ACC112 (cell line): Measurements from ENCODE around the gene KIAA0319L.

Experiments
- H2AFZ ChIP-seq: fragments of 200-600 bp; sonication (generic); one replicate; pipeline ENCODE4 v1.6.0; 2017; ENCODE audit warnings: antibody characterized with exemption, low read length; ENCODE audit not compliant: unreplicated experiment
- H3K27ac ChIP-seq: fragments of 200-600 bp; sonication (generic); 2 replicates; pipeline ENCODE4 v1.5.1; 2014; ENCODE audit warnings: low read depth, mild to moderate bottlenecking, antibody characterized with exemption, low read length, moderate library complexity
- H3K27me3 ChIP-seq: fragments of 200-600 bp; sonication (generic); 2 replicates; pipeline ENCODE4 v1.6.1; 2014; ENCODE audit warnings: mild to moderate bottlenecking, antibody characterized with exemption, low read length, moderate library complexity, mixed read lengths; ENCODE audit not compliant: insufficient read depth
- H3K36me3 ChIP-seq: fragments of 200-600 bp; sonication (generic); 2 replicates; pipeline ENCODE4 v1.6.1; 2016; ENCODE audit warnings: mild to moderate bottlenecking, antibody characterized with exemption, low read length, moderate library complexity, mixed read lengths; ENCODE audit not compliant: insufficient read depth
- H3K4me1 ChIP-seq: fragments of 200-600 bp; sonication (generic); one replicate; pipeline ENCODE4 v1.6.1; 2016; ENCODE audit warnings: low read length, mixed read lengths; ENCODE audit not compliant: insufficient read depth, unreplicated experiment, control insufficient read depth
- H3K4me3 ChIP-seq: fragments of 200-600 bp; sonication (generic); 2 replicates; pipeline ENCODE4 v1.5.1; 2014; ENCODE audit warnings: mild to moderate bottlenecking, low read depth, low read length
- H3K79me2 ChIP-seq: fragments of 200-600 bp; sonication (generic); one replicate; pipeline ENCODE4 v1.6.0; 2016; ENCODE audit warnings: low read length; ENCODE audit not compliant: control insufficient read depth, unreplicated experiment, insufficient read depth

The KIAA0319L gene

GRCh38 chr1:35506960-35507912, 50.0 kb downstream of the KIAA0319L start:
- H3K79me2 ChIP-seq: peaks cover 24% of the 10 kb centered on the region
- 0 out of 2 replicates have a peak, but pooled peaks cover 5% of the 10 kb centered on the region for H3K36me3 ChIP-seq
- H3K27me3 ChIP-seq: no peaks in the 10 kb centered on the region
- no peak overlapping the region for H3K27ac ChIP-seq
- no peak overlapping the region for H3K4me3 ChIP-seq
- H2AFZ ChIP-seq: no peak overlapping the region
- H3K4me1 ChIP-seq: peaks cover 27% of the 10 kb centered on the region

GRCh38 chr1:35505911-35506798, 51.0 kb downstream of the KIAA0319L start:
- Histone ChIP-seq H3K27me3 (no peaks in the 10 kb centered on the region), H3K4me1 (peaks cover 27% of the 10 kb centered on the region), H3K36me3 (0 out of 2 replicates have a peak, but pooled peaks cover 5% of the 10 kb centered on the region), H2AFZ (no peak overlapping the region), H3K79me2 (peaks cover 24% of the 10 kb centered on the region), H3K4me3 (peak overlapping the region; percentile 27; the same call in 1 of the 2 replicates), H3K27ac (peak overlapping the region; percentile 45)

DNA sequence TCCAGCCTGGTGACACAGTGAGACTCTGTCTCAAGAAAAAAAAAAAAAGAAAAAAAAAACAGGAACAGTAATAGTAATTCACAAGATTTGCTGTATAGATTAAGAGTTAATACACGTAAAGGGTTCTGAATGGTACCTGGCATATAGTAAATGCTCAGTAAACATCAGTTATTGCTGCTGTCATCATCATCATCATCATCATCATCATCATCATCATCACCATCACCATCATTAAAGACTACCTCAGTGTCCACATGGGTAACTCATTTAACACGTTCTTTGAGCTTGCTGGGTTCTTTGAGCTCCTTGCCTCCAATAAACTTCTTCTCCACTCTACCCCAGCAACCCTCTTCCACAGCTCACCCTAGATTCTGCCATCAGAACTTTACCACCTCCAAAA, 55.0 kb downstream of the KIAA0319L start:
- 0 out of 2 replicates have a peak, but pooled peaks cover 5% of the 10 kb centered on the region for H3K36me3 ChIP-seq
- no peak overlapping the region for H3K27ac ChIP-seq
- H3K4me3 ChIP-seq: no peak overlapping the region
- peaks cover 3% of the 10 kb centered on the region for H3K79me2 ChIP-seq
- no peak overlapping the region for H2AFZ ChIP-seq
- no peaks in the 10 kb centered on the region for H3K27me3 ChIP-seq
- peaks cover 19% of the 10 kb centered on the region for H3K4me1 ChIP-seq

- H3K4me3 ChIP-seq: no peak overlapping the region
- H3K27ac ChIP-seq: no peak overlapping the region
- H2AFZ ChIP-seq: no peak overlapping the region
- 0 out of 2 replicates have a peak, but pooled peaks cover 5% of the 10 kb centered on the region for H3K36me3 ChIP-seq
- no peaks in the 10 kb centered on the region for H3K27me3 ChIP-seq
- H3K4me1 ChIP-seq: peaks cover 4% of the 10 kb centered on the region
- H3K79me2 ChIP-seq: peaks cover 3% of the 10 kb centered on the region
Measured at GRCh38 chr1:35500439-35500838, 56.8 kb downstream of the KIAA0319L start.

- H3K36me3 ChIP-seq: 0 out of 2 replicates have a peak, but pooled peaks cover 5% of the 10 kb centered on the region
- no peaks in the 10 kb centered on the region for H3K4me1 ChIP-seq
- no peak overlapping the region for H3K27ac ChIP-seq
- no peaks in the 10 kb centered on the region for H3K79me2 ChIP-seq
- H3K4me3 ChIP-seq: no peak overlapping the region
- H2AFZ ChIP-seq: no peak overlapping the region
- H3K27me3 ChIP-seq: no peaks in the 10 kb centered on the region
Measured at GRCh38 chr1:35499652-35500176, 57.5 kb downstream of the KIAA0319L start.

DNA sequence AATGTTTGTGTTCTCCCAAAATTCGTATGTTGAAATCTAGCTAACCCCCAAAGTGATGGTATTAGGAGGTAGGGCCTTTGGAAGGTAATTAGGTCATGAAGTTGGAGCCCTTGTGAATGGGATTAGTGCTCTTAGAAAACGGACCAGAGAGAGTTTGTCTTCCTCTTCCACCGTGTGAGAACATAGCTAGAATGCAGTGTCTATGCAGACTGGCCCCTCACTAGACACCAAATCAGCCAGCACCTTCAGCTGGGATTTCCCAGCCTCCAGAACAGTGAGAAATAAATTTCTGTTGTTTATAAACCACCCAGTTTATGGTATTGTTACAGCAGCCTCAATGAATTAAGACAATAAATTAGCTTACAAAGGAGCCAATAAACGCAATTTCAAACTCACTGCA, 58.0 kb downstream of the KIAA0319L start:
- Histone ChIP-seq H3K36me3 (0 out of 2 replicates have a peak, but pooled peaks cover 5% of the 10 kb centered on the region), H2AFZ (no peak overlapping the region), H3K79me2 (no peaks in the 10 kb centered on the region), H3K4me1 (no peaks in the 10 kb centered on the region), H3K4me3 (no peak overlapping the region), H3K27ac (no peak overlapping the region), H3K27me3 (no peaks in the 10 kb centered on the region)

DNA sequence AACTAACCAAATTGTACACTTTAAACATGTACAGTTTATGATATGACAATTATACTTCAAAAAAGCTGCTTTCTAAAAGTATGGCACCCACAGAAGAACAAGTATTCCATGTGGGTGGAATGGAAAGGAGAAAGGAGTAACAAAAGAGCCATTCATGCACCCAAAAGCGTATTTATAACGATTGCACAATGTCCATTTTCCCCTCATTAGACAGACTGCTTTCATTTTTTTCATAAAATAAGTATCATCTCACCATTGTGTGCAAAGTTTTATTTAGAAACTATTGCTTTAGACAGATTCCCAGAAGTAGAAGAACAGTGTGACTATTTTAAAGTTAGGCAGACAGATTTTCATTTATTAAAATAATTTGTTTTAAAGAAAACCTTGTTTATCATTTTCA, 59.6 kb downstream of the KIAA0319L start:
- H3K4me3 ChIP-seq: no peak overlapping the region
- H3K27ac ChIP-seq: no peak overlapping the region
- no peaks in the 10 kb centered on the region for H3K4me1 ChIP-seq
- H3K27me3 ChIP-seq: no peaks in the 10 kb centered on the region
- no peak overlapping the region for H2AFZ ChIP-seq
- no peaks in the 10 kb centered on the region for H3K79me2 ChIP-seq
- H3K36me3 ChIP-seq: peaks cover 4% of the 10 kb centered on the region

- Histone ChIP-seq H3K79me2 (no peaks in the 10 kb centered on the region), H3K27me3 (no peaks in the 10 kb centered on the region), H3K27ac (no peak overlapping the region), H3K36me3 (peaks cover 10% of the 10 kb centered on the region), H2AFZ (no peak overlapping the region), H3K4me3 (no peak overlapping the region), H3K4me1 (no peaks in the 10 kb centered on the region)
Measured at GRCh38 chr1:35490250-35490649, 67.0 kb downstream of the KIAA0319L start.

- Histone ChIP-seq H2AFZ (peak overlapping the region; percentile 39), H3K79me2 (no peaks in the 10 kb centered on the region), H3K4me3 (peak overlapping the region; percentile 22; the same call in 1 of the 2 replicates), H3K27ac (peak overlapping the region; percentile 12; the same call in 1 of the 2 replicates), H3K4me1 (no peaks in the 10 kb centered on the region), H3K27me3 (no peaks in the 10 kb centered on the region), H3K36me3 (peaks cover 7% of the 10 kb centered on the region)
Measured at GRCh38 chr1:35488336-35488735, 68.9 kb downstream of the KIAA0319L start.

- Histone ChIP-seq H3K27ac (no peak overlapping the region), H3K4me3 (no peak overlapping the region), H2AFZ (no peak overlapping the region), H3K4me1 (no peaks in the 10 kb centered on the region), H3K79me2 (no peaks in the 10 kb centered on the region), H3K27me3 (no peaks in the 10 kb centered on the region), H3K36me3 (peaks cover 6% of the 10 kb centered on the region)
Measured at GRCh38 chr1:35486858-35487408, 70.3 kb downstream of the KIAA0319L start.
